Activated T-helper 9 cell treated with anti-CD3 and anti-CD28 coated beads, Interleukin-2, amount 50 U/mL, for 16 hours (primary cell): ENCODE measurements around the gene ARHGEF7.
"Not testable (repeated sequence)": the region's sequence is repeated elsewhere in the genome, so short reads cannot be mapped to it uniquely, and the experiment has no call there.

Experiments
- DNase-seq: peaks from one replicate; pipeline ENCODE4 v3.0.0-alpha.2; 2020; ENCODE audit warnings: low read depth

The ARHGEF7 gene

DNA sequence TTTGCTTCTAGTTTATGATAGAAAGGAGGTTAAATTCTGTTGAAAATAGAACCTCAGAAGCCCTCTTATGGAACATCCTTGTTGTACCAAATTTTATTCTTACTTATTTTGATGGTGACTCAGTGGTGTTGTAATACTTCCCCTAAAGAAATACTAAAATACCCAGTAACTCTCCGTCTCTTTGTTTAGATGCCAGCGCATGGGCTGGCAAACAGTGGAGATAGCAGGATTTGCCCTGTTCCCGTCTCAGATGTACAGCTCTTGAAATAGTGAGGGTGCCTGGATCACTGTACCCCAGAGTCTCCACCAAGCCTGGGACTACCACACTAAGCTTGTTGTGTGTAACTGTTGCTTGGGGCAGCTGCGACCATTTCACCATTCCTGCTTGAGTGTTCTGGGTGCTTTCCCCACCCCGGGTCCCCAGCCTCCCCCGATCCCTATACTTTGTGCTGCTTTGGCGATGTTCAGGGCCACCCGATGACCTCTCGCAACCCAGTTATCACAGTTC lies 138.3 kb downstream of the ARHGEF7 start:
- DNase-seq, result no peak

- no peak for DNase-seq
Observed at GRCh38 chr13:111255228-111255790, 140.2 kb downstream of the ARHGEF7 start.

DNA sequence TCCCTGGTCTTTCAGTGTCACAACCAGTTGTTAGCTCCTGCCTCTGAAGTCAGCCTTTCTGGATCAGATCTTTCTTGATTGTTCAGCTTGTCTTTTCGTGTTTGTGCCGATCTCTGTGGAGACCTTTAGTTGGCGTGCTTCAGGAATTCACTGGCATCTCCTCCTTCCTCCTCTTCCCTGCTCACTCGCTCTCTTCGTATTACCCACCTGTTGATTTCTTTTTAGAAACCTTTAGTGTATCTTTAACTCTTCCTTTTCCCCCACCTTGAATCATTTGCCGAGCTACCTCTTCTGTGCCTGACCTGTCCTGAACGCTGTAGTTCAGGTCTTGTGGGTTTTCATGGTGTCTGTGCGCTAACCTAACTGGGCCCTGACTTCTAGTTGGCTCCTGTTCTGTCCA lies 141.3 kb downstream of the ARHGEF7 start:
- DNase-seq, result no peak

DNA sequence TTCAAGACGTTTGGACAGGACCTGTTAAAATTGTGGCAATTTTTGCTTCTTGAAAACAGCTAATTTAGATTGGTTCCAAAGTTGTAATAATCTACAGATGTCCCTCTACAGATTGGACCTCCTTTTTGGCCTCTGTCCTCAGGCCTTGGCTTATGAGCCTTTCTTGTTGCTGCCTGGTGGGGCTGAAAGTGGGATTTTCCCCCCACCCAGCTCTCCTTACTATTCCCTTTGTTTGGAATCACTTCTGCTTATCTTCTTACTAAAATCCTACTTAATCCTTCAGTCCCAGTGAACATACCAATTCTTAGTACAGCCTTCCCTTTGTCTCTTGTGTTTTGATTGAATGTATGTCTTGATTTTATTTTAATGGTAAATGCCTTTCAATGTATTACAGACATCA lies 141.8 kb downstream of the ARHGEF7 start:
- no peak for DNase-seq

GRCh38 chr13:111257899-111258298 lies 142.8 kb downstream of the ARHGEF7 start:
- DNase-seq, result not testable (repeated sequence)

GRCh38 chr13:111258637-111259036 lies 143.5 kb downstream of the ARHGEF7 start:
- DNase-seq, result no peak

DNA sequence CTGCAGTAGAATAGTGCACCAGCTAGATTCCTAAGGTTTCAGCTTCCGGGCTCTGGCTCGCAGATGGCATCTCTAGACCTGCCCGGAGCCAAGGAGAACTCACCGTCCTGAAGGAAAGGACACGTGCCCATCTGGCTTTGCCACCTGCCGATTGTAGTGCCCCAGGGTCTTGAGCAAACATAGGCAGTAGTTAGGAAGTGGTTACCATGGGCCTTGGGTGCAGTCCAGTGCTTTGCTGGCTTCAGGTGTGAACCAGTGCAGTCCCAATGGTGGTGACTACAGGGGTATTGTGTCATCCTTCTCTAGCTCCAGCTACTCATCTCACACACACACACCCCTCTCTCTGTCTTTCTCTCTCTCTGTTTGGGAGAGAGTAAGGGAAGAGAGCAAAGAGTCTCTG lies 143.9 kb downstream of the ARHGEF7 start:
- no peak for DNase-seq

DNA sequence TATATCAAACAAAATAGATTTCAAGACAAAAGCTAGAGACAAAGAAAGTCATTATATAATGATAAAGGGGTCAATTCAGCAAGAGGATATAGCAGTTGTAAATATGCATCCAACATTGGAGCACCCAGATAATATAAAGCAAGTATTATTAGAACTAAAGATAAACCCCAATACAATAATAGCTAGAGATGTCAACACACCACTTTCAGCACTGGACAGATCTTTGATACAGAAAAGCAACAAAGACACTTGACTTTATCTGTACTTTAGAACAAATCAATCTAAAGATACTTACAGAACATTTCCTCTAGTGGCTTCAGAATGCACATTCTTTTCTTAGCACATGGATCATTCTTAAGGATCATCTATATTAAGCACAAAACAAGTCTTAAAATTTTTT lies 146.2 kb downstream of the ARHGEF7 start:
- DNase-seq, result no peak

- no peak for DNase-seq
Observed at GRCh38 chr13:111262281-111262680, 147.2 kb downstream of the ARHGEF7 start.

DNA sequence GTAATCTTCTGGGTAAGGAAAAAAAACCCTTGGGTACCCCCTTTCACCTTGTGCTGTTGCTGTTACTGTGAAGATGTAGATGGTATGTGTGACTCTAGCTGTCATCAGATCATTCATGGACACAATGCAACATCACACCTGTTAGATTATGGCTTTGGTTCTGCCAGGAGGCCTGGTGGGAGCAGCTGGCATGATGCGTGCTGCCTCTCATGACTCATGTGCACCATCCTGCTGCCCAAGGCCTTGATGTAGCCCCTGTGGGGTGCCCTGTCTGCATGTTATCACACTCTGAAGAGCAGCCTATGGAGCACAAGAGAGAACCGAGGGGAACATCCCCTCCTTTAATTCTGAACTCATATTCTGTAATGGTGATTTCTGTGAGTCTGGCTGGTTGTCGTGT lies 147.6 kb downstream of the ARHGEF7 start:
- no peak for DNase-seq

GRCh38 chr13:111263566-111263965 lies 148.5 kb downstream of the ARHGEF7 start:
- no peak for DNase-seq

DNA sequence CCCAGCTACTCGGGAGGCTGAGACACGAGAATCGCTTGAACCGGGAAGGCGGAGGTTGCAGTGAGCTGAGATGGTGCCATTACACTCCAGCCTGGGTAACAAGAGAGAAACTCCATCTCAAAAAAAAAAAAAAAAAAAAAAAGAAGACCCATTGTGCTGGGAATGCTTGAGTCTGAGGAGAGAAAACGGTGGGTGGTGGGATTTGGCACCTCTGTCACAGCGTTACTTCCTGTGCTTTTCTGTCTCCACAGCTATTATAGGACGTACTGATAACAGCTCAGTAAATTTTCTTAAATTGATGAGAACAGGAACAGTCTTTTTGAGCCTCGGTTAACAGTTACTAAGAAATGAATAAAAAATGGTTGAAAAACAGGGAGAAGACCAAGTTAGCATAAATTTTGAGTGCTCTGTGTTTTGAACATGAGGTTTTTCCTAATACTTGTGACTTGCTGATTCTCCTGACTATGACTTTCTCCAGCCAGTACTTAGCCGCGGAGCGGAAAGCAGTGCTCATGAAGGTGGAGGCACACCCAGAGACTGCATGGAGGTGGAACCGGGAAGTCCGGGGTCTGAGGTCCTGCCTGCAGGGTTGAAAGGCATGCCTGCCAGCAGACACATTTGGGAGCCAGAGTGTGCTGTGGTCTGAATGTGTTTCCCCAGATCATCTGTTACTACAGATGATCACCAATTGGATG lies 150.0 kb downstream of the ARHGEF7 start:
- no peak for DNase-seq

DNA sequence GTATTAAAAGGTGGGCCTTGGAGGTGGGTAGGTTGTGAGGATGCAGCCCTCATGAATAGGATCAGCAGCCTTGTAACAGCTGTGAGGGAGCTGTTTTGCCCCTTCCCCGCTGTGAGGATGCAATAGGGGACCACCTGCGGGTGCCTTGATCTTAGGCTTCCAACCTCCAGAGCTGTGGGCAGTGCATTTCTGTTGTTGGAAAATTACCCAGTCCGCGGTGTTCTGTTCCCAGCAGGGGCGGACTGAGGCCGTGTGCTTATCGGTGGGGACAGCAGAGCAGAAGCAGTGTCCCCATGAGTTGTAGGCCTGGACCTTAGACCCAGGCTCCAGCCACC lies 150.6 kb downstream of the ARHGEF7 start:
- no peak for DNase-seq

DNA sequence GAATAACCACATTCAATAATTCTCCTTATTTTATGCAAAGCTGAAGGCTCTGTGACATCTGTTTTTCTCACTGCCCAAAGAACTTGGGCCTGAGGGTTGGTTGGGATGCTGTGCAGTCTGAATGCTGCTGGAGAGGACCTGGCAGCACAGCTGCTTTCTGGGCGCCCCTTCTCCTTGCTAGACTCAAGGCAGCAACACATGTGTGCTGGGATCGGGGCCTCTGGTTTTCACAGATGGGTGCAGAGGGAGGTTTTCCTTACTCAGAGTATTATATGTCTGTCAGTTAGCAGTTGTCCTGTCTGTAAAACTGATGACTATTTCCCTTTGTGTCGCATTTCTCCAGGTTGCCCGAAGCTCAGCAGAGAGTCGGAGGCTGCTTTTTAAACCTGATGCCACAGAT lies 152.1 kb downstream of the ARHGEF7 start:
- DNase-seq, result no peak

DNA sequence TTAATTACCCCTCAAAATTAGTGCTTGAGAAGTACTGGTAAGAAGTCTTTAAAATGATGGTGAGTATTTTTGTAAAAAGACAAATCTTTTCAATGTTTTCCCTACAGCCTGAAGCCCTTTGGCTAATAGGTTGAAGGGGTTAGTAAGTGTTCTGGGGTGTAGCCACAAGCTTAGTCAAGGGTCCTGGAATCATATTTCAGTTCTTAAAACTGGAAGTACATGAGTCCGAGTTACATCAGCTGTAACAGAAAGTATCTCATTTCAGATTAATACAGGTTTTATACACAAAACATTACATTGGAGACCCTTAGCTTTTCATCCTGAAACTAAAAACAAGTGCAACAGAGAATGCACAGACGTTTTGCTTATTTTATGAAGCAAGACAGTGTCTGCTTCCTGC lies 152.7 kb downstream of the ARHGEF7 start:
- no peak for DNase-seq

- no peak for DNase-seq
Observed at GRCh38 chr13:111269508-111269907, 154.4 kb downstream of the ARHGEF7 start.

DNA sequence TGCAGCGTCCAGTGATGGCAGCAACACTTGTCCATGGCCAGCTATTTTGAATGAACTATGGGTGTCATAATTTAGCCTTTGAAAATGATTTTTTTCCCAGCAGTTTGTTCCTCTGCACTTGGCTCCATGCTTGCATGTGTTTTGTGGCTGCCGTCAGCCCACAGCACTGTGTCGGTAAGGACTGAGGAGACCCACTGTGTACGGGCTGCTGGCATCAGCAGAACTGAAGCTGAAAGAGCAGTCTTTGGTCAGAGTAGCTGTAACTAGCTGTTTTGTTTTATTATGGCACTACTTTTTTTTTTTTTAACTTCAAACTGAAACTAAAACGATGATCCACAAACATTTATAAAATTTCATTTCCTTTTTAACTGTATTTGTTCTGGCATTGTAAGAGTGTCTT lies 155.0 kb downstream of the ARHGEF7 start:
- no peak for DNase-seq

DNA sequence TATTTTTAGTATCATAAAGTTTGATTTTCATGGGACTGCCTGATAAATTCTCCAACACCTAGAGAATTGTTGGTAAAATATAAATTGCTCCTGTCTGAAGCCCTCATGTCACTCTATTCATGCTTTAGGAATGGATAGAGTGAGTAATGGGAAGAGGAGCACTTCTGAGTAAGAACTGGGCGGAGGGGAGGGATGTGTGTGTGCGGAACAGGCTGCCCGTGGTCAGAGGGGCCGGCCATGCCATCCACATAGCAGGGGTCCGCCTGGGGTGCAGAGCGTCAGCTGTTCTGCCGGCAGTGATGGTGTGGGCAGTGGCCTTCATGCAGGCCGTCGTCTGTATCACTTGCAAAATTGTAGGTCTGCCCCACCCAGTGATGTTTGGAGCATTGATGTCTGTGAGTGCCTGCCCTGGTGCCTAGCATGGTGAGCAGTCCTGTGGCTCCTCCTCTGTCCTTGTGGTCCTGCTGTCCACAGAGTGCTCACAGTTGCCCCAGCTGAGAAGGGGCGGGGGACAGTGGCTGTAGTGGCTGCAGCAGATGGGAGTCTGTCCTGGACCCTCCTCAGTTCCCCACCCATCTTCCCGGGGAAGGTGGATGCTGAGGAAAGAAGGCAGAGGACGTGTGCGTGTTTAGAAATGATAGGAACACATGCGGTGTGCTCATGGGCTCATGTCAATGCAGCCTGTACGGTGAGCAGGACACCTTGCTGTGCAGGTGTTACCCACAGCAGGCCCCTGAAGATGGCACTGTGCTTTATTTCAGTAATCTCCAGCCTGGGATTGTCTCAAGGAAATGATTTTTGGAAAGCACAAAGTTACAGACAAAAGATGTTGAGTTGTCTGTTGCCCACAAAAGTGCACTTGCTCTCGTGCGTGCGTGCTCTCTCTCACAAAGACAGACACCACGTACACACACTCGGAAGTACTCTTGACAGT lies 155.9 kb downstream of the ARHGEF7 start:
- DNase-seq, result no peak

- no peak for DNase-seq
Observed at GRCh38 chr13:111272117-111272516, 157.0 kb downstream of the ARHGEF7 start.

DNA sequence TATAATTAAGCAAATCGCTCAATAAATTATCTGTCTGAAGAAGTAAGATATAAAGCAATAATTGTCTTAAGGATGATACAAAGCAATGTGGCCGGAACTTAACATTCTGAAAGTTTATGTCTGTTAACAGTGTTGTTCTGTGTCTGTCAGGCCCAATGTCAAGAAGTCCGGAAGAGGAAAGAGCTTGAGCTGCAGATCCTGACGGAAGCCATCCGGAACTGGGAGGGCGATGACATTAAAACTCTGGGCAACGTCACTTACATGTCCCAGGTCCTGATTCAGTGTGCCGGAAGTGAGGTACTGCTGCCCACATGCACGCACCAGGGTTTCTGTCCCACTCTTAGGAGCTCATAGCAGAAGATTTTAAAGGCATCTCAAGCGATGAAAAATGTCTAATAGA lies 160.3 kb downstream of the ARHGEF7 start:
- DNase-seq, result no peak

GRCh38 chr13:111275995-111276618 lies 161.0 kb downstream of the ARHGEF7 start:
- DNase-seq, result no peak

GRCh38 chr13:111278258-111278657 lies 163.1 kb downstream of the ARHGEF7 start:
- DNase-seq, result no peak
